ENCODE measurements around the gene KDM4B. TPM values are rescaled to one million over a fixed set of nuclear protein-coding genes. Genes with fewer than 3 reads are reported as not detected.
"Not testable (repeated sequence)": the region's sequence is repeated elsewhere in the genome, so short reads cannot be mapped to it uniquely, and the experiment has no call there.

KDM4B gene
- total RNA-seq, 1 donor from 2014 or later = 20.9 TPM

DNA sequence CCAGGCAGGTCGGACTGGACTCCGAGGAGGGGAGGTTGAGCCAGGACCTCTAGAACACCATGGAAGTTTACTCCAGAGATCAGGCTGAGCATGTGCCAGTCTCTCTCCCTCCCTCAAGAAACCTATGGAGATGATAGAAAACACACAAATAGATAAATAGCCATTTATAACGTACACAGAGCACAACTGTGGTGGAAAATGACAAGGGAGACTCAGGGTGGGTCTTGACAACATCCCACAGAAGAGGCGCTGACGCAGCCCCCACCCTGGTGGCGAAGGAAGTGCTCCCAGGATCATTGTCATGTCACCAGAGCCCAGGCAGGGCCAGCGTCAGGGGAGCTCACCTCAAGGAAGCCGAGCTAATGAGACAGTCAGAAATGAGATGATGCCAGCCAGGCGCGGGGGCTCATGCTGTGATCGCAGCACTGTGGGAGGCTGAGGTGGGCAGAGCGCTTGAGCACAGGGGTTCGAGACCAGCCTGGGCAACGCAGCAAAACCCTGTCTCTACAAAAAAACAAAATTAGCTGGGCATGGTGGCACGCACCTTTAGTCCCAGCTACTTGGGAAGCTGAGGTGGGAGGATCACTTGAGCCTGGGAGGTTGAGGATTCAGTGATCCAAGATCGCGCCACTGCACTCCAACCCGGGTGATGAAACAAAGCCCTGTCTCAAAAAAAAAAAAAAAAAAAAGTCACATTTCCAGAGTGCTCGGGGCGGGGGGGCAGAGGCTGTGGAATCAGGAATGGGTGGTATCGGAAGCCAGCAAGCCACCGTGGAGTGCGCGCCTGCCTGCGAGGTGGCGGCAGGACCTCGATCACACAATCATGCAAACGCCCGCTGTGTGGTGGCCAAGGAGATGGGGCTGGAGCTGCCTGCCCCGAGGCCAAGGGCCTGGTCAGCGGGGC lies 178.4 kb downstream of the KDM4B start:
- no peak for DNase-seq (ENCODE audit: low spot score)

DNA sequence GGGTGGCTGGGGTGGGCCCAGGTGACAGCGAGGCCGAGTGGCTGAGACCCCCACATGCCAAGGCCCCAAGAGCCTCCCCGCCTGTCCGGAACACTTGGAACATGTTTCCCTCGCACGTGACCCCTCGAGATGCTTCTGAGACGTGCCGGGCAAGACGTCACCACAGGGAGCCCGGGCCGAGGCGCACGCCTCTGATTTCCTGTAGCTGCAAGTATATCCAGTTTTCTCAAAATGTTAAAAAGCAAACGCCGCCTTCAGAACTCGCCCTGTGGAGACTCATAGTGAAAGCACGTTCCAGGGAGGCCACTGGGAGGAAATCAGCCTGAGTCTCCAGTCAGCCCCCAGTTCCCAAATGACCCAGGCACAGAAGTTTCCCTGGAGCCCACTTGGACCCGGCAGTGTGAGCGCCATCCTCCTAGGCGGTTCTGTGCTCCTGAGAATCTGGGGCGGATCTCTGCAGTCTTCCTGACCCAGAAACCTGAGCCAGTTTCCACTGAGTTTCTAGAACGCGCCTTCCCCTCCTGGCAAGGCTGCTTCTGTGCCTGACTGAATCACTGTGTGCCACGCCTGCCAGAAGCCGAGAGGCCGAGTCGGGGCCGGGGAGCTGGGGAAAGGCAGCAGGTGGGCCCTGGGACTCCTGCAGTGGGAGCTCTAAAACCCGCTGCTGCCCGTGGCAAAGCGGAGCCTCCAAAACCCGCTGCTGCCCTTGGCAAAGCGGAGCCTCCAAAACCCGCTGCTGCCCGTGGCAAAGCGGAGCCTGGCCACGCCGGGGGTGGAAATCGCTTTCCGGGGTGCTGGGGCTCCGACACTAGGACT lies 179.3 kb downstream of the KDM4B start:
- no peak for DNase-seq (ENCODE audit: low spot score)

DNA sequence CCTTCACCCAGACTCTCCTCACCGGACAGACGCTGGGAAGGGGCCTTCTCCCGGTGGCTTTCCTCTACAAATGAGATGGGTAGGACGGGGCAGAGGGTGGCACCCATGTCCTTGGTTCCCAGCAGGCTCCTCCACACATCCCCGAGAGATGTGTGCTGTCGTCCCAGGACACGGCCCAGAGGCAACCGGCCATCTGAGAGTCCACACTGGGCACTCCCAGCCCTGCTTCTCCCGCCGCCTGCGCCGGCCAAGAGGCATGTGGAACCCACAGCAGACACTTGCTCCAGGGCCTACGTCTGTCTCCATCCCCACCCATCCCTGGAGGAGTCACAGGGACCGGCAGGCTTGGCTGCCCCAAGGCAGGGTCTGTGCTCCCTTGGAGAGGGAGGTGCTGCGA lies 179.9 kb downstream of the KDM4B start:
- DNase-seq (ENCODE audit: low spot score) = no peak

DNA sequence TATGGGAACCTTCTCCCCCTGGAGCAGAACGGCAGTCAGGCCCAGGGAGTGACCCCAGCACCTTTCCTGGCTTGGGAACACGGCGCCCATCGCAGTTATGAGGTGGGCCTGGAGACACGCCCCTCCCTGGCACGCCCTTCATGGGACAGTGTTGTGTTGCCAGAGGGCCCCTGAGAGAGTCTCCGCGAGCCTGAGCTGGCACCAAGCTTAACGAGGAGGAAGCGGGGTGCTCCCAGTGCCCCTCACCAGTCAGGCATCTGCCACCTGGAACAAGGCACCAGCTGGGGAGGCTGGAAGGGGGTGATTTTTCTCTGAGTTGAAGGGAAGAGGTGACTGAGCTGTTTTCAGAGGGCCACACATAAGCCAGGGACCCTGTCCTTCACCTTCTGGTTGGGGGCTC lies 180.6 kb downstream of the KDM4B start:
- no peak for DNase-seq (ENCODE audit: low spot score)

DNA sequence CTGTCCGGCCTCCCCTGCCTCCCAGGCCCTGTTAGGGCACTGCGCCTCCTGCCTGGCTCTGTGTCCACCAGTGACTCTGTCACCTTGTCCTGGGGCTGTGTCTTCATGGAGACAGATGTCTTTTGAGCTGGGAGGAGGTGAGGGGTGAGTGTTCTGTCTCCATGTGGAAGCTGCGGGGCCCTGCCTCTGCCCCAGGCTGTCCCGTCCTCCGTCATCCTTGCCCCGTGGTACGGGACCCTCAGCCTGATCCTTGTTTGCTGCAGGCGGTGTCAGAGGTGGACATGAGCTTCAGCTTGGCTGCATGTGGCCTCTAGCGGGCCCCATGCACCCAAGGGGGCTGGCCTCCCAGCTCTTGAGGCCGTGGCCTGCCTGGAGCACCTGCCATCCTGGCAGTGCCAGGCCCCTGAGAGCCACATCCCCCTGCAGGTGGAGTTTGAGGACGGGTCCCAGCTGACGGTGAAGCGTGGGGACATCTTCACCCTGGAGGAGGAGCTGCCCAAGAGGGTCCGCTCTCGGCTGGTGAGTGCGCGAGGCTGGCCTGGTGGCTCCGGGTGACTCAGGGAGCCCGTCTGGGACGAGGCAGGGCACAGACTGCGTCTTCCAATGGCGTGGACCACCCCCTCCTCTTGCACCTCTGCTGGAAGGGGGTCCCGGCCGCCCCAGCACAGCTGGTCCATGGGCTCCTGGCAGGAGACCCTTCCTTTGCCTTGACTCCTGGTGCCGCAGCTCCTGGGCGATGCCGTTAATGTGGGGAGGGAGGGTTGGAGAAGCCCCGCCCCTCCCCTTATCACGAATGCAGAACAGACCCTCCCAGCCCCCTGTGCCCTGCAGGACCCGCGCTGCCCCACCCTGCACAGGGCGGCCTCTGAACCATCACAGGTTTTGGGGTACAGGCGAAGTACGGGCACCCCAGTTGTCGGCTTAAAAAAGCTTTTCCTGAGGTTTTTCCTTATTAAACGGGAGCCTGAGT lies 181.3 kb downstream of the KDM4B start:
- DNase-seq (ENCODE audit: low spot score) = no peak

DNA sequence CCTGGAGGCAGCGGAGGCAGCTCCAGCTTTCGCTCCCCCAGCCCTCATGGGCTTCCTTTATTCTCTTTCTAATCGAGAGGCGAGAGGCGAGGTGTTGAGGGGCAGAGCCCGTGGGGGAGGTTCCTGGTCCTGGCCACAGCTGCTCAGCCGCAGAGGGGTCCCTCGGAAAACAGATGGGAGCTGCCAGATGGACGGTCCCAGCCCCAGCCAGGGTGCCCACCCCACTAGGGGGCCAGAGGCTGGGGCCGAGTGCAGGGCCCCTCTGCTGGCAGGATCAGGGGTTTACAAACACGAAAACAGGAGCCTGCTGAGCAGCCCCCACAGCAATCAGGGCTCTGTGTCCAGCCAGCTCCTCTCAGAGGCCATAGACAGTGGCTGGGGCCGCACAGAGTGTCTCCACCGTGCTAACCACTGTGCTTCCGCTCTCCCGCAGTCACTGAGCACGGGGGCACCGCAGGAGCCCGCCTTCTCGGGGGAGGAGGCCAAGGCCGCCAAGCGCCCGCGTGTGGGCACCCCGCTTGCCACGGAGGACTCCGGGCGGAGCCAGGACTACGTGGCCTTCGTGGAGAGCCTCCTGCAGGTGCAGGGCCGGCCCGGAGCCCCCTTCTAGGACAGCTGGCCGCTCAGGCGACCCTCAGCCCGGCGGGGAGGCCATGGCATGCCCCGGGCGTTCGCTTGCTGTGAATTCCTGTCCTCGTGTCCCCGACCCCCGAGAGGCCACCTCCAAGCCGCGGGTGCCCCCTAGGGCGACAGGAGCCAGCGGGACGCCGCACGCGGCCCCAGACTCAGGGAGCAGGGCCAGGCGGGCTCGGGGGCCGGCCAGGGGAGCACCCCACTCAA lies 182.2 kb downstream of the KDM4B start:
- no peak for DNase-seq (ENCODE audit: low spot score)

DNA sequence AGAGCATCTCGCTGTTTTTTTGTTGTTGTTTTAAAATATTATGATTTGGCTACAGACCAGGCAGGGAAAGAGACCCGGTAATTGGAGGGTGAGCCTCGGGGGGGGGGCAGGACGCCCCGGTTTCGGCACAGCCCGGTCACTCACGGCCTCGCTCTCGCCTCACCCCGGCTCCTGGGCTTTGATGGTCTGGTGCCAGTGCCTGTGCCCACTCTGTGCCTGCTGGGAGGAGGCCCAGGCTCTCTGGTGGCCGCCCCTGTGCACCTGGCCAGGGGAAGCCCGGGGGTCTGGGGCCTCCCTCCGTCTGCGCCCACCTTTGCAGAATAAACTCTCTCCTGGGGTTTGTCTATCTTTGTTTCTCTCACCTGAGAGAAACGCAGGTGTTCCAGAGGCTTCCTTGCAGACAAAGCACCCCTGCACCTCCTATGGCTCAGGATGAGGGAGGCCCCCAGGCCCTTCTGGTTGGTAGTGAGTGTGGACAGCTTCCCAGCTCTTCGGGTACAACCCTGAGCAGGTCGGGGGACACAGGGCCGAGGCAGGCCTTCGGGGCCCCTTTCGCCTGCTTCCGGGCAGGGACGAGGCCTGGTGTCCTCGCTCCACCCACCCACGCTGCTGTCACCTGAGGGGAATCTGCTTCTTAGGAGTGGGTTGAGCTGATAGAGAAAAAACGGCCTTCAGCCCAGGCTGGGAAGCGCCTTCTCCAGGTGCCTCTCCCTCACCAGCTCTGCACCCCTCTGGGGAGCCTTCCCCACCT lies 183.3 kb downstream of the KDM4B start:
- DNase-seq (ENCODE audit: low spot score) = no peak

DNA sequence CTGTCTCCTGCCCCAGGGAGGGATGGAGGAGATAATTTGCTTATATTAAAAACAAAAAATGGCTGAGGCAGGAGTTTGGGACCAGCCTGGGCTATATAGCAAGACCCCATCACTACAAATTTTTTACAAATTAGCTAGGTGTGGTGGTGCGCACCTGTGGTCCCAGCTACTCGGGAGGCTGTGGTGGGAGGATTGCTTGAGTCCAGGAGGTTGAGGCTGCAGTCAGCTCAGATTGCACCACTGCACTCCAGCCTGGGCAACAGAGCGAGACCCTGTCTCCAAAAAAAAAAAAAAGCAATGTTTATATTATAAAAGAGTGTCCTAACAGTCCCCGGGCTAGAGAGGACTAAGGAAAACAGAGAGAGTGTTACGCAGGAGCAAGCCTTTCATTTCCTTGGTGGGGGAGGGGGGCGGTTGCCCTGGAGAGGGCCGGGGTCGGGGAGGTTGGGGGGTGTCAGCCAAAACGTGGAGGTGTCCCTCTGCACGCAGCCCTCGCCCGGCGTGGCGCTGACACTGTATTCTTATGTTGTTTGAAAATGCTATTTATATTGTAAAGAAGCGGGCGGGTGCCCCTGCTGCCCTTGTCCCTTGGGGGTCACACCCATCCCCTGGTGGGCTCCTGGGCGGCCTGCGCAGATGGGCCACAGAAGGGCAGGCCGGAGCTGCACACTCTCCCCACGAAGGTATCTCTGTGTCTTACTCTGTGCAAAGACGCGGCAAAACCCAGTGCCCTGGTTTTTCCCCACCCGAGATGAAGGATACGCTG lies 184.0 kb downstream of the KDM4B start:
- no peak for DNase-seq (ENCODE audit: low spot score)

DNA sequence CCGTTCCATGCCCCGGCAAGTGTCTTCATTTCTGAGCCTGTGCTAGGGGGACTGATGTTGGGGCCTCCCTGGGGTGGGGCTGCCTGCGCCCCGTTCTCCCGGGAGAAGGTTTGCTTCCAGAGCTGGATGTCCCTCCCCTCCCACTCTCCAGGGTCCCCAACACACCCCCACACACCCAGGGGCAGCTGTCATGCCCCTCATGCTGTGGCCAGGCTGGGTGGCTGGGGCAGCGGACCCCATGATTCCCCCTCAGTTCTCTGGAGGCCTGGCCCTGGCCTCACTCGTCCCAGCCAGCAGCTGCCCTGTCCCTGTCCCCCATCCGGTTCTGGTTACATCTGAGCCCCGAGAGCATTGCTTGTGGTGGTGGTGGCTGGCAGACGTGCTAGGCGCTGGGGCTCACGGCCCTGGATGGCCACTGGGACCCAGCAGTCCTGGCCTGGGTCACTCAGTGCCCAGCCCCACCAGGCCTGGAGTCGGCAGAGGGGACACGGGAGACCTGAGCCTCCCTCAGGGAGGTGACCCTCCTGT lies 184.8 kb downstream of the KDM4B start:
- DNase-seq (ENCODE audit: low spot score) = no peak

DNA sequence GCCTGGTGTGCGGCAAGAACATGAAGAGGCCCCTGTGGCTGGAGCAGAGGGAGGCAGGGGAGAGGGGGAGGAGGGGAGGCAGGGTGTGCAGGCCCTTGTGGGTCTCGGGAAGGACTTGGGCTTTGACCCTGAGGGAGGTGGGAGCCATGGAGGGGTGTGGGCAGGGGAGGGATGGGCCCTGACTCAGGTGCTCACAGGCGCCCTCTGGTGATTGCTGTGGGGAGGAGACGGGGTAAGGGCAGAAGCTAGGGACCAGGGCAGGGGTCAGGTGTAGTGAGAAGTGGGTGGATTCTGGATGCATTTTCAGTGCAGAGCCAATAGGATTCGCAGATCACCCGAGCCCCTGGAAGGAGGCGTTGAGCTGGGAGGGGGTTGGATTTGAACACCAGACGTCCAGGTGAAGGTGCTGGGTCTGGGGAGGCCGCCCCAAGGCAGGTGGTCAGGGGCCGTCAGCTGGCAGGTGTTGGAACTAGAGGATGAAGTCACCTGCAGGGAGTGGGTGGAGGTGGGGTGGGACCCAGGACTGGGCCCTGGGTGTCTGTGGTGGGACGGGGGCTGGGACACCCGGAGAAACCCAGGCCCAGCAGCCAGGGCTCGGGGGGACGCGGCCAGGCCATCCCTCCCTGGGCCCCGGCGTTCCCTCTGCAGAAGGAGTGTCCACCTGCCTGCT lies 185.4 kb downstream of the KDM4B start:
- no peak for DNase-seq (ENCODE audit: low spot score)

DNA sequence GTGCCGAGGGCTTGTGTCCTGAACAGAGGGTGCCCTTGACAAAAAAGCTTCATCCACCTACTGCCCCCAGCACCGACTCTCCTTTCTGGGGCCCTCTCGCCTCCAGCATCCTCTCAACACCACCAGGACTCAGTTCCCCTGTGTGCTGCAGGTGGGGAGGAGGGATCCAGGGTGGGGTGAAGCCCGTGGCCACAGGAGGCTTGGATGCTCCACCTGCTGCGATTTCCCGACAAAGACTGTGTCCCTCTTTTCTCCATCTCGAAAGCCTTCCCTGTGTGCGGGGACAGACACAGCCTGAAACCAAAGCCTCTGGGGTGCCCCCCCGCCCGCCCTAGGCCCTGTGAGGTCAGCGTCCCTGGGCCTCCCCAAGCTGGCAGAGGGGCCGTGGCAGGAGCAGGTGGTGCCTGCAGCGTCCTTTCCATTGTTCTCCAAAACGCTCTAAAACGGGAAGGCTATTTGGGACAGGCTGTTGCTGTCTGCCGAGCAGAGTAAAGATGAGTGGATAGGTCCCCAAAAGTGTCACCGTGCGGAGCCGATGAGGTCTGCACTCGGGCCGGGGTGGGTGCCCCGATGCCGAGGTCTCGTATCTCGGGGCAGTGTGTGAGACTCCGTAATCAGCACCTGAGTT lies 186.0 kb downstream of the KDM4B start:
- no peak for DNase-seq (ENCODE audit: low spot score)

DNA sequence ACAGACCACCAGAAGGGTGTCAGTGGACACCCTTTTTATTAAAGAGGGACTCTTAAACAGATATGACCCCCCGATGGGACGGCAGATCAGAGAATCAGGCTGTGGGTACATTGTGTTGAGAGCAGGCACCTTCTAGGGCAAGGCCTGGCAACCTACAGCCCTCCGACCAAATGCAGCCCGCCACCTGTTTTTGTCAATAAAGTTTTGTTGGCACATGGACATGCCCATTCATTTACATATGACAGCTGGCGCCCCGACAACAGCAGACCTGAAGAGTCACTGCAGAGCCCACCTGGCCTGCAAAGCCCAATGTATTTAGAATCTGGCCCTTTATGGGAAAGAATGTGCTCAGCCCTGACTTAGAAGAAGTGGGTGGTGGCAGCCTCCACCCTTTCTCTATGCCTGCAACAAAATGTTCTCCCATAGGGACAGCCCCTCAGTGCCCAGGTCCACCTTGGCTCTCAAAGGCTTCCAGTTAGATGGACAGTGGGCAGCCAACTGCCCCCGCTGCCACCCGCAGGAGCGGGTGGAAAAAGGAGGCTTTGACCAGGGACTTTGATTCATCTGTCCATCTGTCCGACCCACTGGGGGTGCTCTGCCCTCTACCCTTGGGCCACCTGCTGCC lies 186.8 kb downstream of the KDM4B start:
- DNase-seq (ENCODE audit: low spot score) = no peak

DNA sequence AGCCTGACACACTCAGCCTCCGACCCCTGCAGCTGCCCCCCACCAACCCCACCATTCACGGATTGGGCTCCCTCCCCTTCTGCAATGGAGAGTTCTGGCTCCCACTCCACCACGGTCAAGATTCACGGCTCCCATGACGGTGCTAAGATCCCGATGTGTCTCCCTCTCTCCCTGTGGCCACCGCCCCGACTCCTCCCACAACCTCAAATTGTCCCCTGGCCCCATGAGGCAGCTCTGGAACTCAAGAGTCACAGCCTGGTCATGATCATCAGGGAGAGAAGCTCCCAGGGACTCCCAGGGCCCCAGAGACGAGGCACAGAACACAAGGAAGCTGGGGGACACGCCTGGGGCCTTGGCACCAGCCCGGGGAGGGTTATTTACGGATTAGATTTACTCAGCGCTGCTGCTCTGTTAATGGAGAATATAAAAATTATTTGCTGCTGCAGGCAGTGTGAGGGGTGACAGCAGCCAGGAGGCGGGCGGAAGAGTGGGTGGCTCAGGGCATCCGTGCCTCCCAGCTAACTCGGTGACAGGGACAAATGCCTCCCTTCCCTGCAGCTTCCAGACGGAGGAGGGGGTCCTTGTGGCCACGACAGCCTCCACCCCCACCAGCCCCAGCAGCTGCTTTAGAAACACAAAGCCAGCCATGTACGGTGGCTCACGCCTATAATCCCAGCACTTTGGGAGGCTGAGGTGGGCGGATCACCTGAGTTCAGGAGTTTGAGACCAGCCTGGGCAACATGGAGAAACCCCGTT lies 187.5 kb downstream of the KDM4B start:
- DNase-seq (ENCODE audit: low spot score) = no peak

DNA sequence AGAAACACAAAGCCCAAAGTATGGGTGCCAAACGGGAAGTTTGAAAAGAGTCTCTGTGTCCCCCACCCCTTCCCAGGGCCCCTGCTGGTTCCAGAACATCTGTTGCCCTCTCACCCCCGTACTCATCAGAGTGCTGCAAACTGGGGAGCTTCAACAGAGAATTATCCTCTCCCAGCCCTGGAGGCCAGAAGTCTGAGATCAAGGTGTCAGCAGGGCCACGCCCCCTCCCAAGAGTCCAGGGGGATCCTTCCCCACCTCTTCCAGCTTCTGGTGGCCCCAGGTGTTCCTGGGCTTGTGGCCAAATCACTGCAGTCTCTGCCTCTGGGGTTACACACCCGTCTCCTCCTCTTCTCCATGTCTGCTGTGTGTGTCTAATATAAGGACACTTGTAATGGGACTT lies 188.3 kb downstream of the KDM4B start:
- no peak for DNase-seq (ENCODE audit: low spot score)

DNA sequence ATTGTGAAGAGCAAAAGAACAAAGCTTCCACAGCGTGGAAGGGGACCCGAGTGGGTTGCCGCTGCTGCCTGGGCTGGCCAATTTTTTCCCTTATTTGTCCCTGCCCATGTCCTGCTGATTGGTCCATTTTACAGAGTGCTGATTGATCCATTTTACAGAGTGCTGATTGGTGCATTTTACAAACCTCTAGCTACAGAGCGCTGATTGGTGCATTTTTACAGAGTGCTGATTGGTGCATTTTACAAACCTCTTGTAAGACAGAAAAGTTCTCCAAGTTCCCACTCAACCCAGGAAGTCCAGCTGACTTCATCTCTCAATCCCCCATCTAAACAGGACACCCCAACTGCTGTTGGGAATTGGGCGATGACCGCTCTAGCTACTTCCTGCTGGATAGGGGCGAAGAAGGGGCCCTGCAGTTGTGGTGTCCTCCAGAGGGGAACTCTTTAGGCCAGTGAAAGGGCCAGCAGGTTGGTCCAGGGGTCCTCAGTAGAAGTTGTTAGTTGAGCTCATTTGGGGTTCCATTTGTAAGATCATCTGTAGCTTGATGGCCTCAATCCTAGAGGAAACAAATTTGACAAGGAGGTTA lies 189.7 kb downstream of the KDM4B start:
- not testable (repeated sequence) for DNase-seq (ENCODE audit: low spot score)

DNA sequence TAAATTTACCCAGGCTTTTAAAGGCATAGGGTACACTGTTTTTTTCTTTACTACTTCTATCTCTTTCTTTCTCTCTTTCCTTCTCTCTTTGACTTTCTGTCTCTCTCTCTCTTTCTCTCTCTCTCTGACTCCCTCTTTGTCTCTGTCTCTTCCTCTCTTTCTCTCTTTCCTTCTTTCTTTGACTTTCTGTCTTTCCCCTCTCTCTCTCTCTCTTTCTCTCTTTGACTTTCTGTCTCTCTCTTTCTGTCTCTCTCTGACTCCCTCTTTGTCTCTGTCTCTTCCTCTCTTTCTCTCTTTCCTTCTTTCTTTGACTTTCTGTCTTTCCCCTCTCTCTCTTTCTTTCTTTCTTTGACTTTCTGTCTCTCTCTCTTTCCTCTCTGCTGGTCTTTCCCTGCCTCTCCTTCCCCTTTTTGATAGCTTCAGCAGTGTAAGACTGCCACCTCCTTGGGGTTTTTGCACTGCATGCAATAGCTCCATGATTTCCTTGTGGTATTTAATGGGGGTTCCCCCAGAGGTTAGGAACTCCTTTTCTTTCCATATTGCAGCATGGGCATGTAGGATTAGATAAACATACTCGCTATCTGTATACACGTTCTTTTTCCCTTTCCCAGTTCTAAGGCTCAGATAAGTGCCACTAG lies 191.4 kb downstream of the KDM4B start:
- not testable (repeated sequence) for DNase-seq (ENCODE audit: low spot score)

Data from umbilical cord (tissue), 2 donors.